DLD1 (cell line): ENCODE results near the gene CLDN14.

ENCODE experiments used
- in situ Hi-C: cut with HindIII; loops from 2 replicates; pipeline ENCODE4 v1.10.0; 2017; ENCODE audit warnings: low sequenced_read_pairs

The CLDN14 gene

GRCh38 chr21:36473203-36473602 lies 6.7 kb downstream of the CLDN14 start:
- in situ Hi-C loops, result no loop called here

- in situ Hi-C loops, result no loop called here
Observed at GRCh38 chr21:36472377-36472776, 7.5 kb downstream of the CLDN14 start.

- in situ Hi-C loops, result no loop called here
Observed at GRCh38 chr21:36471254-36471723, 8.6 kb downstream of the CLDN14 start.

GRCh38 chr21:36470294-36470693 lies 9.6 kb downstream of the CLDN14 start:
- in situ Hi-C loops, result no loop called here

GRCh38 chr21:36466061-36466511 lies 13.8 kb downstream of the CLDN14 start:
- in situ Hi-C loops, result no loop called here

GRCh38 chr21:36465478-36465877 lies 14.4 kb downstream of the CLDN14 start:
- in situ Hi-C loops, result no loop called here

- in situ Hi-C loops, result no loop called here
Observed at GRCh38 chr21:36464590-36464989, 15.3 kb downstream of the CLDN14 start.

GRCh38 chr21:36463991-36464390 lies 15.9 kb downstream of the CLDN14 start:
- in situ Hi-C loops, result no loop called here

GRCh38 chr21:36463204-36463603 lies 16.7 kb downstream of the CLDN14 start:
- in situ Hi-C loops, result no loop called here

GRCh38 chr21:36461918-36462486 lies 17.9 kb downstream of the CLDN14 start:
- in situ Hi-C loops, result no loop called here

- in situ Hi-C loops, result no loop called here
Observed at GRCh38 chr21:36461277-36461917, 18.5 kb downstream of the CLDN14 start.

- in situ Hi-C loops, result no loop called here
Observed at GRCh38 chr21:36460866-36461265, 19.1 kb downstream of the CLDN14 start.

GRCh38 chr21:36459098-36459497 lies 20.8 kb downstream of the CLDN14 start:
- in situ Hi-C loops, result no loop called here

GRCh38 chr21:36456729-36457414 lies 23.1 kb downstream of the CLDN14 start:
- in situ Hi-C loops, result no loop called here

- in situ Hi-C loops, result no loop called here
Observed at GRCh38 chr21:36454706-36455105, 25.2 kb downstream of the CLDN14 start.

- in situ Hi-C loops, result no loop called here
Observed at GRCh38 chr21:36454093-36454531, 25.8 kb downstream of the CLDN14 start.

- in situ Hi-C loops, result no loop called here
Observed at GRCh38 chr21:36452281-36452825, 27.6 kb downstream of the CLDN14 start.

GRCh38 chr21:36451506-36451905 lies 28.4 kb downstream of the CLDN14 start:
- in situ Hi-C loops, result no loop called here

- in situ Hi-C loops, result no loop called here
Observed at GRCh38 chr21:36450511-36450910, 29.4 kb downstream of the CLDN14 start.

GRCh38 chr21:36446301-36446700 lies 33.6 kb downstream of the CLDN14 start:
- in situ Hi-C loops, result no loop called here

- in situ Hi-C loops, result no loop called here
Observed at GRCh38 chr21:36441715-36442114, 38.2 kb downstream of the CLDN14 start.

GRCh38 chr21:36437745-36438128 lies 42.2 kb downstream of the CLDN14 start:
- in situ Hi-C loops, result no loop called here
